ENCODE measurements around the gene AGPAT3. TPM values are rescaled to one million over a fixed set of nuclear protein-coding genes. Genes with fewer than 3 reads are reported as not detected.

AGPAT3 gene
- total and polyA plus RNA-seq, 2 experiments from 2014 or later: 41.0 to 51.2 TPM

GRCh38 chr21:44027607-44028286 is 162.7 kb downstream of the AGPAT3 start:
- DNase-seq (ENCODE audit: low spot score): no peak
- no peak overlapping the region for H3K27ac ChIP-seq
- H3K9me2 ChIP-seq (replicated peaks; ENCODE audit: insufficient read depth): no peaks in the 10 kb centered on the region
- no peak overlapping the region for H2AFZ ChIP-seq
- TF ChIP-seq CTCF (IDR thresholded peaks at IDR 0.05; ENCODE audit: poor library complexity) (no peak), EZH2 (IDR thresholded peaks at IDR 0.05; ENCODE audit: borderline replicate concordance) (no peak), EZH2phosphoT487 (IDR thresholded peaks at IDR 0.05; ENCODE audit: low read depth, severe bottlenecking, unreplicated experiment) (no peak)
- H3K79me2 ChIP-seq: peaks cover 100% of the 10 kb centered on the region
- WGBS (ENCODE audit: low lambda C conversion rate, missing lambda C conversion rate): 90% methylated on average over 8 of the region's 8 CpGs
- H3K9me3 ChIP-seq (ENCODE audit: low read depth): no peaks in the 10 kb centered on the region
- no peak overlapping the region for H3K4me2 ChIP-seq
- no peaks in the 10 kb centered on the region for H3K36me3 ChIP-seq (replicated peaks; ENCODE audit: insufficient read depth, low read depth)
- peaks cover 62% of the 10 kb centered on the region for H4K20me1 ChIP-seq (ENCODE audit: insufficient read depth, poor library complexity, severe bottlenecking)
- no peak overlapping the region for H3K4me3 ChIP-seq
- no peaks in the 10 kb centered on the region for H3K27me3 ChIP-seq
- peaks cover 9% of the 10 kb centered on the region for H3K4me1 ChIP-seq (ENCODE audit: insufficient read depth)

GRCh38 chr21:44028287-44028659 is 163.2 kb downstream of the AGPAT3 start:
- DNase-seq (ENCODE audit: low spot score): no peak
- Histone ChIP-seq H3K27ac (no peak overlapping the region), H3K27me3 (no peaks in the 10 kb centered on the region), H2AFZ (no peak overlapping the region), H3K9me2 (replicated peaks; ENCODE audit: insufficient read depth) (no peaks in the 10 kb centered on the region), H3K4me2 (no peak overlapping the region), H3K9me3 (ENCODE audit: low read depth) (no peaks in the 10 kb centered on the region), H4K20me1 (ENCODE audit: insufficient read depth, poor library complexity, severe bottlenecking) (peaks cover 60% of the 10 kb centered on the region), H3K36me3 (replicated peaks; ENCODE audit: insufficient read depth, low read depth) (no peaks in the 10 kb centered on the region), H3K4me1 (ENCODE audit: insufficient read depth) (peaks cover 9% of the 10 kb centered on the region), H3K4me3 (no peak overlapping the region), H3K79me2 (peaks cover 99% of the 10 kb centered on the region)
- WGBS (ENCODE audit: low lambda C conversion rate, missing lambda C conversion rate): 94% methylated on average over 6 of the region's 6 CpGs
- TF ChIP-seq CTCF (IDR thresholded peaks at IDR 0.05; ENCODE audit: poor library complexity): no peak
- TF ChIP-seq EZH2phosphoT487 (IDR thresholded peaks at IDR 0.05; ENCODE audit: low read depth, severe bottlenecking, unreplicated experiment): no peak
- no peak for TF ChIP-seq EZH2 (IDR thresholded peaks at IDR 0.05; ENCODE audit: borderline replicate concordance)

GRCh38 chr21:44029460-44030087 is 164.6 kb downstream of the AGPAT3 start:
- no peak overlapping the region for H3K27ac ChIP-seq
- H3K4me2 ChIP-seq: no peak overlapping the region
- no peaks in the 10 kb centered on the region for H3K27me3 ChIP-seq
- H3K9me3 ChIP-seq (ENCODE audit: low read depth): no peaks in the 10 kb centered on the region
- peaks cover 49% of the 10 kb centered on the region for H4K20me1 ChIP-seq (ENCODE audit: insufficient read depth, poor library complexity, severe bottlenecking)
- TF ChIP-seq CTCF (IDR thresholded peaks at IDR 0.05; ENCODE audit: poor library complexity) (no peak), EZH2 (IDR thresholded peaks at IDR 0.05; ENCODE audit: borderline replicate concordance) (no peak), EZH2phosphoT487 (IDR thresholded peaks at IDR 0.05; ENCODE audit: low read depth, severe bottlenecking, unreplicated experiment) (no peak)
- no peak overlapping the region for H3K4me3 ChIP-seq
- peaks cover 86% of the 10 kb centered on the region for H3K79me2 ChIP-seq
- H3K4me1 ChIP-seq (ENCODE audit: insufficient read depth): peaks cover 8% of the 10 kb centered on the region
- H2AFZ ChIP-seq: no peak overlapping the region
- WGBS (ENCODE audit: low lambda C conversion rate, missing lambda C conversion rate): 93% methylated on average over 6 of the region's 6 CpGs
- no peak for DNase-seq (ENCODE audit: low spot score)
- no peaks in the 10 kb centered on the region for H3K9me2 ChIP-seq (replicated peaks; ENCODE audit: insufficient read depth)
- H3K36me3 ChIP-seq (replicated peaks; ENCODE audit: insufficient read depth, low read depth): no peaks in the 10 kb centered on the region

Measured in hepatocyte (in vitro differentiated cells).